Effector CD8-positive, alpha-beta T cell (primary cell): ENCODE measurements around the gene NGRN.
"Not testable (repeated sequence)": the region's sequence is repeated elsewhere in the genome, so short reads cannot be mapped to it uniquely, and the experiment has no call there.

Experiments used
- DNase-seq: peaks from one replicate; lab custom pipeline; 2025; lab: John Stamatoyannopoulos, UW

NGRN gene

GRCh38 chr15:90234096-90234988 lies 31.1 kb upstream of the NGRN start, which contains the start of gene GDPGP1:
Gene GDPGP1, plus strand, starts transcription at chr15:90234209. Its CDS starts 6,700 bp downstream, at chr15:90240909.
- peak; percentile 92 for DNase-seq

DNA sequence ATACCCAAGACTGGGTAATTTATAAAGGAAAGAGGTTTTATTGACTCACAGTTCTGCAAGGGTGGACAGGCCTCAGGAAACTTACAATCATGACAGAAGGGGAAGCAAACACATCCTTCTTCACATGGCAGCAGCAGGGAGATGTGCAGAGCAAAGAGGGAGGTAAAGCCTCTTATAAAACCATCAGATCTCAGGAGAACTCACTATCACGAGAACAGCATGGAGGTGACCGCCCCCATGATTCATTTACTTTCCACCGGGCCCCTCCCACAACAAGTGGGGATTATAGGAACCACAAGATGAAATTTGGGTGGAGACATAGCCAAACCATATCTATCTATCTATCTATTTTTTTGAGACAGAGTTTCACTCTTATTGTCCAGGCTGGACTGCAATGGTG lies 26.1 kb upstream of the NGRN start:
- no peak for DNase-seq

GRCh38 chr15:90240856-90241255 lies 24.6 kb upstream of the NGRN start:
- DNase-seq, result no peak

DNA sequence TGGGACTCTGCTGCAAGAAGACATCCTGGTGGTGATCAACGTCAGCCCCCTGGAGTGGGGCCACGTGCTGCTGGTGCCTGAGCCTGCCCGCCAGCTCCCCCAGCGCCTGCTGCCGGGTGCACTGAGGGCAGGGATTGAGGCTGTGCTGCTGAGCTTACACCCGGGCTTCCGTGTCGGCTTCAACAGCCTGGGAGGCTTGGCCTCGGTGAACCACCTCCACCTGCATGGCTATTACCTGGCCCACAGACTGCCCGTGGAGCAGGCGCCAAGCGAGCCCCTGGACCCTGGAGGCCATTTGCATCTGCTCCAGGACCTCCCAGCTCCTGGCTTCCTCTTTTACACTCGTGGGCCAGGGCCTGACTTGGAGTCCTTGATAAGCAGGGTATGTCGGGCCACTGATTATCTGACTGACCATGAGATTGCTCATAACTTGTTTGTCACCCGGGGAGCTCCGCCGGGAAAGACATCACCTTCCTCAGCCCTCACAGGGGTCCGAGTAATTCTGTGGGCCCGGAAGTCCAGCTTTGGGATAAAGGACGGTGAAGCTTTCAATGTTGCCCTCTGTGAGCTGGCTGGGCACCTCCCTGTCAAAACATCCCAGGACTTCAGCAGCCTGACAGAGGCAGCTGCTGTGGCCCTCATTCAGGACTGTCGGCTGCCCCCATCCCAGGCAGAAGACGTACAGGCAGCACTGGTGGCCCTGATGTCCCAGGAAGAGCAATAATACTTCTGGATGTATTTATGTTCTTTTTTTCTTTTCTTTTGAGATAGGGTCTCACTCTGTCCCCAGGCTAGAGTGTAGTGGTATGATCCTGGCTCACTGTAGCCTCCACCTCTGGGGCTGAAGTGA lies 23.9 kb upstream of the NGRN start:
- no peak for DNase-seq

GRCh38 chr15:90243943-90244639 lies 21.4 kb upstream of the NGRN start:
- DNase-seq, result no peak

GRCh38 chr15:90248789-90249202 lies 16.7 kb upstream of the NGRN start:
- DNase-seq, result no peak

DNA sequence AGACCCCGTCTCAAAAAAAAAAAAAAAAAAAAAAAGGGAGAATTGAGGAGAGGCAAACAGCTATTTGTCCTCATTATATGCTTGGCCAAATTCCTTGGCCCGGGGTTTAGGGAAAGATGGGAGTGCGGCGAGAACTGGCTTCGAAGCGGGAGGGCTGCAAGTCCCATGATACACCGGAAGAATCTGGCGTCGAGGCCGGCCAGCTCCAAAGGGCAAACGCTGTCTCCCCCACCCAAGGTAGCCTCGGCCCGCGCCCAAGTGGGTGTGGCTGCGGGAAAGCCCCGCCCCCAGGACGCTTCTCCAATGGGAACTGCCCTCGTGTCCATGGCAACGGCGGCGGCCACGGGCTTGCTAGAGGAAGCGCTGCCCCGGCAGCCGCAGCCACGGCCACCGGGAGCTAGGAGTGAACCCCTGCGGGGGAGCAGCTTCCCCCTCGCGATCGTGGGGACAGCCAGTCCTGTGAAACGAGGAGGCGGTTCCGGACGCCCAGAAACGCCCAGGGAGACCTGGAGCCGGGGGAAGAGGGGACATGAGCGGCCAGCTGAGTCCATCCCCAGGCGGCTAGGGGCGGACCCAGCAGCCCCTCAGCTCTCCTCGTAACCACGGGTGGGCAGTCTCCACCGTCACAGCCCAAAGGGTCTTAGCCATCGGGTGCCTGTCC lies 16.1 kb upstream of the NGRN start, which contains the start of gene TTLL13:
TTLL13 (plus strand) TSS at position 354 of the 661 bp plus-strand sequence. CDS start 1,075 bp downstream, outside the sequence.
- no peak for DNase-seq

GRCh38 chr15:90257776-90258175 lies 7.7 kb upstream of the NGRN start:
- no peak for DNase-seq

DNA sequence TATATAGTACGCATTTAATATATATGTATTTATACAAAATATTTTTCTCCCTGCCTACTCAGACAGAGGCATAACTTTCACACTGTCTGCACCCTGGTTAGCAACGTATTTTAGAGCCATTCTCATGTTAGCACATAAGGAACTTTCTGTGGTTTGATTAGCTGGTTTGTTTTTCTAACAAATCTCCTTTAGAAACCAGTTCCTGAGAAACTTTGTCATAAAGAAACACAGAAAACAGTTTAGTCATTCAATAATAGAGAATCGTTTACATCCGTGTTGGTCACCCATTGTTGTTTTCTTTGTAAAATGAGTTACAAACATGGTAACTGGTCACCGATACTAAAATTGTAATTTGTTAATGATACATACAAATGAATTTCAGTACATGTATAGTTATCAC lies 5.9 kb upstream of the NGRN start:
- no peak for DNase-seq

- not testable (repeated sequence) for DNase-seq
Measured at GRCh38 chr15:90260731-90261130, 4.7 kb upstream of the NGRN start.

DNA sequence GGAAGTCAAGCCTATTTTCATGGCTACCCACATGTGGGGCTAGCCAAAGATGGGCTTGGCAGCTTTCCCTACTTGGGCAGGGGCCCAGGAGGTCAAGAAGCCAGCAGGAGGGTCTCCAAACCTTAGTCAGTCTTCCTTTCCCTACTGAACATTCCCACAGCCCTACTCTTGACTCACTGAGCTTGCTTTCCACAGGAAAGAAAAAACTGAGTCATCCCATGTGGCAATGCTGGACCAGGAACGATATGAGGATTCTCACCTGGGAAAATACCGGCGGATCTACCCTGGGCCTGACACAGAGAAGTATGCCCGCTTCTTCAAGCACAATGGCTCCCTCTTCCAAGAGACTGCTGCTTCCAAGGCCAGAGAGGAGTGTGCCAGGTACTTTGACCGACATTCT lies 3.7 kb upstream of the NGRN start:
- DNase-seq, result no peak

DNA sequence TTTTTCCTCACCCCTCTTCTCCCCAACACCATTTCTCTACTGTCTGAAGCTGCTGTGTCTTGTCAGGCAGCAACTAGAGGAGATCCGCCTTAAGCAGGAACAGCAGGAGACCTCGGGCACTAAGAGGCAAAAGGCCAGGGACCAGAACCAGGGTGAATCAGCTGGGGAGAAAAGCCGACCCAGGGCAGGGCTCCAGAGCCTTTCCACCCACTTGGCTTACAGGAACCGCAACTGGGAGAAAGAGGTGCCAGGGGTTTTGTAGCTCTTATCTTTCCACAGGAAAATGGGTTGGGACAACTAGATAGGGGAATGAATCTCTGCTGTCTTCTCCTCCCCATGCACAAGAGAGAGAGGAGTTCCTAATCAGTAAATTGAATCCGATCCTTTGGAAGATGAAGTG lies 3.0 kb upstream of the NGRN start:
- DNase-seq, result no peak

GRCh38 chr15:90264671-90265070 lies 801 bp upstream of the NGRN start:
- DNase-seq, result no peak

DNA sequence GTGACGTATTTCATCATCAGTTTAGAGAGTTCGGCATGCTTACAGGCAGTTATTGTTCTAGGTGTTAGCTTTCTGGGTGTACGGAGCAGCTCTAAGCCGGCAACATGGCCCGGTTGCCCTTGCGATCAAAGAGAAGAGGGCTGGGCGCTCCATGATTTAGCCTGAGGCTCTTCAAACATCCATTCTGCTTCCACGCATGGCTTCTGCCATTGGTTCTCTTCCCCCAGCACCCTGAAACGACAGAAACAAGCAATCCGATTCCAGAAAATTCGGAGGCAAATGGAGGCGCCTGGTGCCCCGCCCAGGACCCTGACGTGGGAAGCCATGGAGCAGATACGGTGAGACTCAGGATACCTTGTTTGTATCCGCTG lies 574 bp downstream of the NGRN start:
- peak; percentile 44 for DNase-seq

DNA sequence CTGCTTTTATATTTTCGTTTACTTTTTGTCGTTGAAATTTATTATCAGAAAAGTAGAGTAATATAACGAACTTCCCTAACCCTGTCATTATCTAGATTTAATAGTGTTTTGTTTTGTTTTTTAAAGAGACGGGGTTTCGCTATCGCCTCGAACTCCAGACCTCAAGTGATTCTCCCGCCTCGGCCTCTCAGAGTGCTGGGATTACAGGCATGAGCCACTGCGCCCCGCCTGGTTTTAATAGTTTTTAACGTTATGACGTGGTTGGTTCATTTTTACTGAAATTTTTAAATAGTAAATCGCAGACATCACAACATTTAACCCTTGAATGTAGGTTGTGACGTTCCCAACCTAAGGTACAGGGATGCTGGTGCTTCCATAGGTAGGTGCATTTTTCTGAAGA lies 1.0 kb downstream of the NGRN start:
- no peak for DNase-seq

- DNase-seq, result no peak
Measured at GRCh38 chr15:90268415-90268814, 2.9 kb downstream of the NGRN start.

GRCh38 chr15:90270502-90271150 lies 5.2 kb downstream of the NGRN start:
- no peak for DNase-seq

DNA sequence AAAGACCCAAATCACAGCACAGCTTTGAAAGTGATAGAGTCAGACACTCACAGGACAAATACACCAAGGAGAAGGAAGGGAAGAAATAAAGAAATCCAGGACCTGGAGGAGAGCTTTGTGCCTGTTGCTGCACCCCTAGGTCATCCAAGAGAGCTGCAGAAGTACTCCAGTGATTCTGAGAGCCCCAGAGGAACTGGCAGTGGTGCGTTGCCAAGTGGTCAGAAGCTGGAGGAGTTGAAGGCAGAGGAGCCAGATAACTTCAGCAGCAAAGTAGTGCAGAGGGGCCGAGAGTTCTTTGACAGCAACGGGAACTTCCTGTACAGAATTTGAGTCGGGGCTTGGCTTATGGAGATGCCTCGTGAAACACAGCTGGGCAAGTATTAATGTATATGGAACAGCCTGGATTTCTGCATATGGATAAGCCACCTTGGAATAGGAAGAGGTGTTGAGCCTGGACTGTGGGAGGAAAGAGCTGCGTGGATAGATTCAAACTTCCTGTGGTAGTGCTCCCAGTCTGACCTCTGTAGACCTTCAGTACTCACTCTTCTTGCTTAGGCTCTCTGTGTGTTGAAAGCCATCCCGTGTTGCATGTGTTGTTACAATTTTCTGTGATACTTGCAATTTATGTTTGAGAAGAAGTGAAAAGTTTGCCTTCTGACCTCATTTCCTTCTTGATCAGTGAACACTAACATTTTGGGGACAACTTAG lies 6.1 kb downstream of the NGRN start:
- DNase-seq, result no peak

GRCh38 chr15:90278467-90278866 lies 13.0 kb downstream of the NGRN start:
- DNase-seq, result not testable (repeated sequence)

DNA sequence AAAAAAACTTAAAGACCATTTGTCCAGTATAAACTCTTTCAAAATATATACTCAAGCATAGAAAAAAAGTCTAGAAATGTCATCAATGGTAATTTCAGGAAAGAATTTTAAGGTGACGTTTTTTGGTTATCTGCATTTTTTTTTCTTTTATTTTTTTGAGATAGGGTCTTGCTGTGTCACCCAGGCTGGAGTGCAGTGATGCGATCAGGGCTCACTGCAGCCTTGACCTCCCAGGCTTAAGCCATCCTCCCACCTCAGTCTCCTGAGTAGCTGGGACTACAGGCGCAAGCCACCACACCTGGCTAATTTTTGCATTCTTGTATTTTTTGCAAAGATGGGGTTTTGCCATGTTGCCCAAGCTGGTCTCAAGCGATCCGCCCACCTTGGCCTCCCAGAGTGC lies 15.3 kb downstream of the NGRN start:
- not testable (repeated sequence) for DNase-seq
